GM20000 (cell line): ENCODE data around the gene PHF19.

Source experiments
- DNase-seq: peaks from one replicate; pipeline ENCODE4 v3.0.0; 2012; ENCODE audit warnings: low spot score
- CTCF ChIP-seq: IDR thresholded peaks from 2 replicates; pipeline ENCODE4 v1.5.1; 2012; ENCODE audit warnings: mild to moderate bottlenecking, control low read depth; ENCODE audit errors: extremely low read depth, missing control alignments

Gene PHF19

GRCh38 chr9:120888626-120889025 lies 11.6 kb upstream of the PHF19 start:
- DNase-seq, result no peak
- TF ChIP-seq CTCF, result no peak

GRCh38 chr9:120886490-120886967 lies 9.5 kb upstream of the PHF19 start:
- no peak for TF ChIP-seq CTCF
- no peak for DNase-seq

- DNase-seq, result no peak
- TF ChIP-seq CTCF, result no peak
Observed at GRCh38 chr9:120885958-120886357, 9.0 kb upstream of the PHF19 start.

GRCh38 chr9:120885457-120885856 lies 8.5 kb upstream of the PHF19 start:
- no peak for DNase-seq
- no peak for TF ChIP-seq CTCF

DNA sequence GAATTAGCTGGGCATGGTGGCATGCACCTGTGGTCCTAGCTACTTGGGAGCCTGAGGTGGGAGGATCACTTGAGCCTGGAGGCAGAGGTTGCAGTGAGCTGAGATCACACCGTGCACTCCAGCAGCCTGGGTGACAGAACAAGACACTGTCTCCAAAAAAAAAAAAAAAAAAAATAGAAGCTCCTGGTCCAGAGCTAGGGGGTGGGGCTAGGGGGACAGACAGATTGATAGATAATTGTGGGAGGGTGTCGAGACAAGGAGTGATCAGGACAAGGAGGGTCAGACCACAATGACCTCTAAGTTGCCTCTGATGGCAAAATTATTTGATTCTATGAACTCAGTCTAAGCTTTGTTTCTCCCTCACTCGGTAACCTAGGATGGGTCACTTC lies 6.6 kb upstream of the PHF19 start:
- TF ChIP-seq CTCF, result no peak
- DNase-seq, result no peak

DNA sequence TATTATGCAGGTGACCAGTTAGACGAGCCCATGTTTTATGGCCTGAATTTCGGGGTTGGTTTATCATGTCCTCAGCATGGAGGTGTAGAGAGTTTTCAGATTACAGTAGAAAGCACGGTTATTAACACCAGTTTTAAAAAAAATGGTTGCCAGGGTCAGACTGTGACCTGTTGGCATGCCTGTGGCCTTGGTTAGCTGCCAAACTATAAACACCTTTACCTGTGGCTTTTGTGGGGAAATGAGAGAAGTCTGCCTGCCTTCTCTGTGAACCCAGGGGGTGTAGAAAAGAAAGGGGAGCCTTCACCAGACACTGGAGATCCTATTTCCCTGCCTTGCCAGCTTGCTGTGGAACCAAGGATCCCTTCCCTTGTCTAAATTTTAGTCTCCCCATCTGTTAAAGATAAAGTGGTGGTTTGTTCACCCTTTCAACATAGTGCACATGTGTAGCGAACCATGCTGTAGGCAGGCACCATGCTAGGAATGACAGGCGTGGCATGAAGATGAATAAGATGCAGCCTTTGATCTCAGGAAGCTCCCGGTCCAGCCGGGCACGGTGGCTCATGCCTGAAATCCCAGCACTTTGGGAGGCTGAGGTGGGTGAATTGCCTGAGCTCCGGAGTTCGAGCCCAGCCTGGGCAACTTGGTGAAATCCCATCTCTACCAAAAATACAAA lies 6.1 kb upstream of the PHF19 start:
- DNase-seq, result no peak
- no peak for TF ChIP-seq CTCF

DNA sequence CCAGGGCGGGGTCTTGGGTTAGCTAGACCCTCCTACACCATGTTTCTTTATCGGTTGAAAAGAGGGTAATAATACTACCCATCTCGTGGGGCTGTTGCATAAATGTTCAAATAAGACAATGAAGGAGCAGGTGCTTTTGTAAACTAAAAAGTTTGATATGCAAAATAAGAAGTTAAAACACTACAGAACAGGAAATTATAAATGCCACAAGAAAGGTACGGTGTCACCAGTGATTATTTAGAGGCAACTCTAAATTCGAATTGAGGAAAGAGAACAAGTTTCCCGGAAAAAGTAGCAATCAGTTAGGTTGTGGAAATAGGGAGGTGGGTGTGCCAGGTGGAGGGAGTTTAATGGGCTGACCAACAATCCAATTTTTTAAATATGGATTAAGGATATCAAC lies 2.5 kb upstream of the PHF19 start:
- DNase-seq, result no peak
- no peak for TF ChIP-seq CTCF
